HG03066 (cell line): Measurements from ENCODE around the gene ALOX15B.
"Not testable (repeated sequence)": the region's sequence is repeated elsewhere in the genome, so short reads cannot be mapped to it uniquely, and the experiment has no call there.

ENCODE experiments used
- ATAC-seq: cut with Tn5 transposase; IDR thresholded peaks from one replicate; pipeline ENCODE4 v1.9.1; 2021; ENCODE audit warnings: low read depth; ENCODE audit not compliant: unreplicated experiment

ALOX15B gene

GRCh38 chr17:8076502-8077266, 37.8 kb downstream of the ALOX15B start:
- ATAC-seq, result no peak

GRCh38 chr17:8077939-8078338, 39.1 kb downstream of the ALOX15B start:
- ATAC-seq, result not testable (repeated sequence)

- no peak for ATAC-seq
These were observed 40.7 kb downstream of the ALOX15B start for GRCh38 chr17:8079291-8080207.

GRCh38 chr17:8080208-8080798, 41.4 kb downstream of the ALOX15B start:
- ATAC-seq, result no peak

- no peak for ATAC-seq
These were observed 42.0 kb downstream of the ALOX15B start for GRCh38 chr17:8080799-8081219.

- no peak for ATAC-seq
These were observed 43.0 kb downstream of the ALOX15B start for GRCh38 chr17:8081876-8082275.

GRCh38 chr17:8082292-8082691, 43.4 kb downstream of the ALOX15B start:
- ATAC-seq, result no peak

- ATAC-seq, result no peak
These were observed 45.4 kb downstream of the ALOX15B start for GRCh38 chr17:8084250-8084649.

GRCh38 chr17:8087075-8087951, 48.5 kb downstream of the ALOX15B start, which contains the start of gene ALOX12B:
ALOX12B (minus strand) TSS chr17:8087716; CDS start chr17:8087442, 274 bp downstream.
- ATAC-seq, result no peak

- ATAC-seq, result no peak
These were observed 49.0 kb downstream of the ALOX15B start for GRCh38 chr17:8087952-8088230.

- ATAC-seq, result no peak
These were observed 50.9 kb downstream of the ALOX15B start for GRCh38 chr17:8089728-8090127.

GRCh38 chr17:8091033-8091687, 52.3 kb downstream of the ALOX15B start:
- peak; percentile 63 for ATAC-seq

GRCh38 chr17:8095361-8095760, 56.5 kb downstream of the ALOX15B start:
- no peak for ATAC-seq

- ATAC-seq, result no peak
These were observed 57.7 kb downstream of the ALOX15B start for GRCh38 chr17:8096541-8096940.
